ENCODE results near the gene EXOC6B.

Gene EXOC6B

DNA sequence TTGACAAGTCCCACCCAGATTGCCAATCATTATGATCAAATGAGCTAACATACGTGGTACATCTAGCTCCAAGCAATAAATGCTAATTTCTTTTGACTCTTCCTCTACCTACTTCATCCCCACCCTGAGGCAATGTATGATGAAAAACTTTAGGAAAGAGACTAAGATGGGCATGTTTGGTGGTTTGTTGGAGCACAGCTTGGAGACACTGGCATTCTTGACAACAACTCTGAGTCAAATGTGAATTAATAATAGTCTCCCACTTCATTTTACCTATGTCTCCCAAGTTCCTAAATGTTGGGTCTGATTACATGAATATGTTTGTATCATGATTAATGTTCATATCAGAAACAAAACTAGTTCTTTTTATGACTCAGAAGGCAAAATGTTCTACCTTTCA lies 36.6 kb downstream of the EXOC6B start:
- Histone ChIP-seq H3K27ac (ENCODE audit: low read length) (no peak overlapping the region), H3K27me3 (ENCODE audit: control insufficient read depth in 1 of 2, insufficient read depth in 2 of 2, low read length in 2 of 2) (no peaks in the 10 kb centered on the region), H3K36me3 (ENCODE audit: control insufficient read depth in 2 of 2, insufficient read depth in 2 of 2, low read length in 2 of 2) (no peaks in the 10 kb centered on the region), H3K9me3 (ENCODE audit: control insufficient read depth in 2 of 2, low read length in 2 of 2) (no peaks in the 10 kb centered on the region), H3K4me1 (ENCODE audit: control insufficient read depth, insufficient read depth, low read length) (no peaks in the 10 kb centered on the region), H3K9ac (ENCODE audit: low read length in 2 of 2) (no peak overlapping the region), H3K4me3 (ENCODE audit: low read length in 2 of 2) (no peak overlapping the region)

DNA sequence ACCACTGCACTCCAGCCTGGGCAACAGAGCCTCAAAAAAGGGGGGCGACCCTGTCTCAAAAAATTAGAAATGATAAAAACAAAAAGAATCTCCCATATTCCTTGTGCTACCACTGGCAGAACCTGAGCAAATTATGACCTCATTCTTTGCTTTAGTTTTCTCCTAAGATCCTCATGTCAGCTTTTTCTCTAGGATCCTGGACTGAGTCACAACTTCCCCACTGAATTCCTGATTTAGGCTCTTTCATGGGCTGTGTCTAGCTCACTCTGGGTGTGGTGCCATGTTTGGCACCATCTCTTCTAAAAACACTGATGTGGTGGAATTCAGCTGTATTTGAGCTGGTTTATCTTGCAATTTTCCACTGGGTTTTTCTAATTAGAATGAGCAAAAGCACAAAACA lies 37.1 kb downstream of the EXOC6B start:
- Histone ChIP-seq H3K4me3 (ENCODE audit: low read length in 2 of 2) (no peak overlapping the region), H3K27me3 (ENCODE audit: control insufficient read depth in 1 of 2, insufficient read depth in 2 of 2, low read length in 2 of 2) (no peaks in the 10 kb centered on the region), H3K9me3 (ENCODE audit: control insufficient read depth in 2 of 2, low read length in 2 of 2) (no peaks in the 10 kb centered on the region), H3K36me3 (ENCODE audit: control insufficient read depth in 2 of 2, insufficient read depth in 2 of 2, low read length in 2 of 2) (no peaks in the 10 kb centered on the region), H3K27ac (ENCODE audit: low read length) (no peak overlapping the region), H3K9ac (ENCODE audit: low read length in 2 of 2) (no peak overlapping the region), H3K4me1 (ENCODE audit: control insufficient read depth, insufficient read depth, low read length) (no peaks in the 10 kb centered on the region)

DNA sequence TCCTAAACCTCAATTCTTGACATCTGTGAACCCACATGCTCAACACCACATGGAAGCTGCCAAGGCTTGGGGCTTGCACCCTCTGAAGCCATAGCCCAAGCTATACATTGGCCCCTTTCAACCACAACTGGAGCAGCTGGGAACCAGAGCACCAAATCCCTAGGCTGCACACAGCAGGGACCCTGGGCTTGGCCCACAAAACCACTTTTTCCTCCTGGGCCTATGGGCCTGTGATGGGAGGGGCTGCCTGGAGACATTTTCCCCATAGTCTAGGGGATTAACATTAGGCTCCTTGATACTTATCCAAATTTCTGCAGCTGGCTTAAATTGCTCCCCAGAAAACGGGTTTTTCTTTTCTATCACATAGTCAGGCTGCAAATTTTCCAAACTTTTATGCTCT lies 40.3 kb downstream of the EXOC6B start:
- Histone ChIP-seq H3K4me3 (ENCODE audit: low read length in 2 of 2) (no peak overlapping the region), H3K27ac (ENCODE audit: low read length) (no peak overlapping the region), H3K36me3 (ENCODE audit: control insufficient read depth in 2 of 2, insufficient read depth in 2 of 2, low read length in 2 of 2) (no peaks in the 10 kb centered on the region), H3K9ac (ENCODE audit: low read length in 2 of 2) (no peak overlapping the region), H3K9me3 (ENCODE audit: control insufficient read depth in 2 of 2, low read length in 2 of 2) (no peaks in the 10 kb centered on the region), H3K27me3 (ENCODE audit: control insufficient read depth in 1 of 2, insufficient read depth in 2 of 2, low read length in 2 of 2) (no peaks in the 10 kb centered on the region), H3K4me1 (ENCODE audit: control insufficient read depth, insufficient read depth, low read length) (no peaks in the 10 kb centered on the region)

DNA sequence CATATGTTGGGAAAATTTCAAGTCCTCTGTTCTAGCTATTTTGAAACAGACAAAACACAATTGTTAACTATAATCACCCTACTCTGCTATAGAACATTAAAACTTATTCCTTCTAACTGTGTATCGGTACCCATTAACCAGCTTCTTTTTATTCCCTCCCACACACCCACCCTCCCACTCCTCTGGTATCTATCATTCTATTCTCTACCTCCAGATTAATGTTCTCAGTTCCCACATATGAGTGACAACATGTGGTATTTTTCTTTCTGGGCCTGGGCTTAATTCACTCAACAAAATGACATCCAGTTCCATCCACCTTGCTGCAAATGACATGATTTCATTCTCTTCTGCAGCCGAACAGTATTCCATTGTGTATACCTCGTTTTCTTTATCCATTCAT lies 43.3 kb downstream of the EXOC6B start:
- H3K9me3 ChIP-seq (ENCODE audit: control insufficient read depth in 2 of 2, low read length in 2 of 2): no peaks in the 10 kb centered on the region

DNA sequence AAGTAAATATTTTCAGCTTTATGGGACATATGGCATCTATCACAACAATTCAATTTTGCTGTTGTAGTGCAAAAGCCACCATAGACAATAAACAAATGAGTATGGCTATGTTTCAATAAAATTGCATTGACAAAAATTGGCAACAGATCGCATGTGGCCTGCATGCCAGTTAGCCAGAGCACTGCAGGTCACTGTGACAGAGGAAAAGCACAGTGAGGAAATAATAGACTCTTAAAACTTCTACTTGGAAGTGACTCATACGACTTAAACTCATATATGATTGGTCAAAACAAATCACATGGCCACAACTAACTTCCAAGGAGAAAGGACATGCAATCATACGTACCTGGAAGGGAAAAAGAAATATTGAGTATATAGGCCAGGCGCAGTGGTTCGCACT lies 44.4 kb downstream of the EXOC6B start:
- Histone ChIP-seq H3K9ac (ENCODE audit: low read length in 2 of 2) (no peak overlapping the region), H3K36me3 (ENCODE audit: control insufficient read depth in 2 of 2, insufficient read depth in 2 of 2, low read length in 2 of 2) (no peaks in the 10 kb centered on the region), H3K4me1 (ENCODE audit: control insufficient read depth, insufficient read depth, low read length) (no peaks in the 10 kb centered on the region), H3K27ac (ENCODE audit: low read length) (no peak overlapping the region), H3K4me3 (ENCODE audit: low read length in 2 of 2) (no peak overlapping the region), H3K9me3 (ENCODE audit: control insufficient read depth in 2 of 2, low read length in 2 of 2) (no peaks in the 10 kb centered on the region), H3K27me3 (ENCODE audit: control insufficient read depth in 1 of 2, insufficient read depth in 2 of 2, low read length in 2 of 2) (no peaks in the 10 kb centered on the region)

More for the DNA sequence above, 43.3 kb downstream of the EXOC6B start:
- no peak overlapping the region for H3K4me3 ChIP-seq (ENCODE audit: low read length in 2 of 2)
- no peaks in the 10 kb centered on the region for H3K4me1 ChIP-seq (ENCODE audit: control insufficient read depth, insufficient read depth, low read length)
- H3K27me3 ChIP-seq (ENCODE audit: control insufficient read depth in 1 of 2, insufficient read depth in 2 of 2, low read length in 2 of 2): no peaks in the 10 kb centered on the region
- H3K36me3 ChIP-seq (ENCODE audit: control insufficient read depth in 2 of 2, insufficient read depth in 2 of 2, low read length in 2 of 2): no peaks in the 10 kb centered on the region
- H3K27ac ChIP-seq (ENCODE audit: low read length): no peak overlapping the region
- no peak overlapping the region for H3K9ac ChIP-seq (ENCODE audit: low read length in 2 of 2)

DNA sequence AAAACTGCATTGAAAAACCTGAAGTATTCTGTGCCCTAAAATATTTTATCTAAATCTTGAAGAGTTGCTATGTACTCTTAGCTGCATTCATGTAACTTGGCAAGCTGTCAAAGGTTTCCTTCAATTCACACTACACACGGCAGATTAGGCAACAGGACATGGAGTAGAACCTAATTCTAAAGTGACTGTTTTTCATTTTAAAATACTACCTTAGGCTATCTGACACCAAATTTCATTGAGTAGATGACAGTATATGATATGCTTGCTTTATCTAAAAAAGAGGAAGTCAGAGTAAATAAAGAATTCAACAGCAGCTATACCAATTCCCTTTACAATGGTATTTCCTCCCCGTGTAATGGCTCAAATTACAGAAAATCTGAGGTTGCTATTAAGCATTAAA lies 45.4 kb downstream of the EXOC6B start:
- no peak overlapping the region for H3K27ac ChIP-seq (ENCODE audit: low read length)
- H3K9ac ChIP-seq (ENCODE audit: low read length in 2 of 2): no peak overlapping the region

DNA sequence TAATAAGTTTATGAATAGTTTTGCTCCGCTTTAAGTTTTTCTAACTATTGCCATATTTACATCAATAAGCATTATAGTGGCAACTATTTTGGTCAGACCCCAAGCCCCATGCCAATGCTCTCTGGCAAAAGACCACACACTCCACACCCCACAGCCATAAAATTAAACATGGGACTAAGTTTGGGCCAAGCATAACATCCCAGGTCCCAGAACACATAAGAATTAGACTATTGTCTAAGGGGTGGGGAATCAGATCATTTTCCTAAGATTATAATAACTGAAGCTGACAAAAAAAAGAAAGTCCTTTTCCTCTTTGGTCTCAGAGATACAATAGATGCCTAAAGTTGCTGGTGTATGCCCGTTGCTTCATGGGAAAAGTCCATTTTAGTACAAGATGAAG lies 46.3 kb downstream of the EXOC6B start:
- H3K4me3 ChIP-seq (ENCODE audit: low read length in 2 of 2): no peak overlapping the region
- H3K4me1 ChIP-seq (ENCODE audit: control insufficient read depth, insufficient read depth, low read length): no peaks in the 10 kb centered on the region
- H3K27ac ChIP-seq (ENCODE audit: low read length): no peak overlapping the region
- H3K36me3 ChIP-seq (ENCODE audit: control insufficient read depth in 2 of 2, insufficient read depth in 2 of 2, low read length in 2 of 2): no peaks in the 10 kb centered on the region
- H3K27me3 ChIP-seq (ENCODE audit: control insufficient read depth in 1 of 2, insufficient read depth in 2 of 2, low read length in 2 of 2): no peaks in the 10 kb centered on the region
- H3K9me3 ChIP-seq (ENCODE audit: control insufficient read depth in 2 of 2, low read length in 2 of 2): no peaks in the 10 kb centered on the region
- H3K9ac ChIP-seq (ENCODE audit: low read length in 2 of 2): no peak overlapping the region

More for the DNA sequence above, 45.4 kb downstream of the EXOC6B start:
- no peaks in the 10 kb centered on the region for H3K27me3 ChIP-seq (ENCODE audit: control insufficient read depth in 1 of 2, insufficient read depth in 2 of 2, low read length in 2 of 2)
- H3K9me3 ChIP-seq (ENCODE audit: control insufficient read depth in 2 of 2, low read length in 2 of 2): no peaks in the 10 kb centered on the region
- no peaks in the 10 kb centered on the region for H3K4me1 ChIP-seq (ENCODE audit: control insufficient read depth, insufficient read depth, low read length)
- no peak overlapping the region for H3K4me3 ChIP-seq (ENCODE audit: low read length in 2 of 2)
- no peaks in the 10 kb centered on the region for H3K36me3 ChIP-seq (ENCODE audit: control insufficient read depth in 2 of 2, insufficient read depth in 2 of 2, low read length in 2 of 2)

DNA sequence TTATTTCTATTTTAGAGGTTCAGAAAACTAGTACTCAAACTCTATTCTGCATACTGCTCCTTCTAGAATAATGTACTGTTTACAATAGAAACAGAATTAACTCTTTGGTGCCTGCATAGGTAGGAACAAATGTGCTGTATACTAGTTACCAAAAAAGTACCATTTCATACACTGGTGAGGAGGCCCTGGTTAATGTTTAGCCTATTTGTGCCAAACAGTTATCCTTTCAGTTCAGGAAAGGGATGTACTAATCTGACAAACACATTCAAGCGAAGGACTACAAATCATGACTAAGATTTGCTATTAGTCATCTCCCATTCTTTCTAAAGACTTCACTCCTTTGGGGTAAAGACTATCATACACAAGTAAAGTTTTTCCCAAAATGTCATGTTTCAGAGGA lies 47.4 kb downstream of the EXOC6B start:
- Histone ChIP-seq H3K9me3 (ENCODE audit: control insufficient read depth in 2 of 2, low read length in 2 of 2) (no peaks in the 10 kb centered on the region), H3K36me3 (ENCODE audit: control insufficient read depth in 2 of 2, insufficient read depth in 2 of 2, low read length in 2 of 2) (no peaks in the 10 kb centered on the region), H3K27me3 (ENCODE audit: control insufficient read depth in 1 of 2, insufficient read depth in 2 of 2, low read length in 2 of 2) (no peaks in the 10 kb centered on the region), H3K27ac (ENCODE audit: low read length) (no peak overlapping the region), H3K9ac (ENCODE audit: low read length in 2 of 2) (no peak overlapping the region), H3K4me3 (ENCODE audit: low read length in 2 of 2) (no peak overlapping the region), H3K4me1 (ENCODE audit: control insufficient read depth, insufficient read depth, low read length) (no peaks in the 10 kb centered on the region)

DNA sequence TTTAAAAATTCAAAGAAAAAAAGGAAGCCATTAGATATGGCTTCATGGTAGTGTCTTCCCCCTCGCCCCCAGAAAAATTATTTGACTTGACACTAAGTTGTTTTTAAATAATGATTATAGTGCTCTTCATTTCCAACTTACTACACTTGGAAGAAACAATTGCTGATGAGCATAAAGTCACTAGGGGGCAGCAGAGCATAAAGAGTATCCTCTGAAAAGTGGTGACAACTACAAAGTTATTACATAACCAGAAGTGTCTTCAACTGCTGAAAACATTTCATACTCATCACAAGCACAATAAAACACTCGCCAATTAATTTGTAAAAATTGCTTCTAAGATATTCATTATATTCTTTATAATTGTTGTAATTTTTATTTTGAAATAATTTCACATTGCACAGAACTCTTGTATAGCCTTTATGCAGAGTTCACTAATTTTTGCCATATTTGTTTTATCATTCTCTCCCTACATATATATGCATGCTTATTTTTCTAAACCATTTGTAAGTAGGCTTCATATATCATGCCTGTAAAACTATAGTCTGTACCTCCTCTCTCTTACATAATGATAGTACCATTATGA lies 54.9 kb downstream of the EXOC6B start:
- Histone ChIP-seq H3K27ac (ENCODE audit: low read length) (no peak overlapping the region), H3K4me3 (ENCODE audit: low read length in 2 of 2) (no peak overlapping the region), H3K4me1 (ENCODE audit: control insufficient read depth, insufficient read depth, low read length) (no peaks in the 10 kb centered on the region), H3K36me3 (ENCODE audit: control insufficient read depth in 2 of 2, insufficient read depth in 2 of 2, low read length in 2 of 2) (no peaks in the 10 kb centered on the region), H3K9me3 (ENCODE audit: control insufficient read depth in 2 of 2, low read length in 2 of 2) (no peaks in the 10 kb centered on the region), H3K27me3 (ENCODE audit: control insufficient read depth in 1 of 2, insufficient read depth in 2 of 2, low read length in 2 of 2) (no peaks in the 10 kb centered on the region), H3K9ac (ENCODE audit: low read length in 2 of 2) (no peak overlapping the region)

DNA sequence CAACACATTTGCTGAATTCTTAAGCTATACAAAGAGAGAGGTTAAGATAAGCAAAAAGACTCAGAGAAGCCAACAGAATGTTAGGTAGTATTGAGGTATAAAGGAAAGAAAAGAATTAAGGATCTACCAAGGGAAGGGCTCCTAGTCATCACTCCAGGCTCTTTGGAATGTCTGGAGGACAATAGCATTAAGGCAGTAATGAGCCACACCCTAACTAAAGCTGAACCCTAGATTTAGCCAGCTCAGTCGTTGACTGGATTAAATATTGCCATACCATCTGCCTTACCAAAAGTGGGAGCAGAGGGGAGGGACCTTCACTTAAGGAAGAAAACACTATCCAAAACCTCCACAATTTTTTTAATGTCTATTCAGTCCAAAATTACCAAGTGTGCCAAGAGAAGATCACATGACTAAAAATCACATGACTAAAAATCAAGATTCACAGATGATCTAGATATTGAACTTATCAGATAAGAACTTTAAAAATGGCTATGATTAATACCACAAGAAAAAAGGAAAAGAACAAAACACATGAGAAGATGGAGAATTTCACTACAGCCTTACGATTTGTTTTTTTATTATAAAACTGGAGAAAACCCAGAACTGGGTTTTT lies 59.7 kb downstream of the EXOC6B start:
- Histone ChIP-seq H3K4me1 (ENCODE audit: control insufficient read depth, insufficient read depth, low read length) (no peaks in the 10 kb centered on the region), H3K27ac (ENCODE audit: low read length) (no peak overlapping the region), H3K27me3 (ENCODE audit: control insufficient read depth in 1 of 2, insufficient read depth in 2 of 2, low read length in 2 of 2) (no peaks in the 10 kb centered on the region), H3K9me3 (ENCODE audit: control insufficient read depth in 2 of 2, low read length in 2 of 2) (peaks cover 0 to 5% of the 10 kb centered on the region in 2 donors), H3K4me3 (ENCODE audit: low read length in 2 of 2) (no peak overlapping the region), H3K9ac (ENCODE audit: low read length in 2 of 2) (no peak overlapping the region), H3K36me3 (ENCODE audit: control insufficient read depth in 2 of 2, insufficient read depth in 2 of 2, low read length in 2 of 2) (no peaks in the 10 kb centered on the region)

DNA sequence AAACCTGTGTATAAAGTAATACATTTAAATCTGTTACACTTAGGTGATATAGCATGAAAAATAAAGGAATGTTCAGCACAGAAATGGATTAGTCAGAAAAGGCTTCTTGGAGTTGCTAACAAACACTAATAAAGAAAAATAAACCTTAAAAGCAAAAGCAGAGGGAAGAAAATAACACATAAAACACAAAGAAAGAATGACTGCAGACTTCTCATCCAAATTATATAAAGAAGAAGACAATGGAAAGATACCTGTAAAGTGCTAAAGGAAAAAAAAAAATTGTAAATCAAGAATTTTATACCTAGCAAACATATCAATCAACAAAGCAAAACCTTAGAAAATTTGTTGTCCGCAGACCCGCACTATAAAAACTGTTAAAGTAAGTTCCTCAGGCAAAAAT lies 63.6 kb downstream of the EXOC6B start:
- Histone ChIP-seq H3K27ac (ENCODE audit: low read length) (no peak overlapping the region), H3K9me3 (ENCODE audit: control insufficient read depth in 2 of 2, low read length in 2 of 2) (peaks cover 0 to 5% of the 10 kb centered on the region in 2 donors), H3K4me1 (ENCODE audit: control insufficient read depth, insufficient read depth, low read length) (no peaks in the 10 kb centered on the region), H3K4me3 (ENCODE audit: low read length in 2 of 2) (no peak overlapping the region), H3K36me3 (ENCODE audit: control insufficient read depth in 2 of 2, insufficient read depth in 2 of 2, low read length in 2 of 2) (no peaks in the 10 kb centered on the region), H3K9ac (ENCODE audit: low read length in 2 of 2) (no peak overlapping the region), H3K27me3 (ENCODE audit: control insufficient read depth in 1 of 2, insufficient read depth in 2 of 2, low read length in 2 of 2) (no peaks in the 10 kb centered on the region)

Data from stomach smooth muscle (tissue), 2 donors.